ENCODE measurements around the gene LLGL2. TPM values are rescaled to one million over a fixed set of nuclear protein-coding genes. Genes with fewer than 3 reads are reported as not detected.
"Not testable (repeated sequence)": the region's sequence is repeated elsewhere in the genome, so short reads cannot be mapped to it uniquely, and the experiment has no call there.

LLGL2 gene
- total RNA-seq, 2 experiments from 2014 or later, result 7.1 to 9.6 TPM

DNA sequence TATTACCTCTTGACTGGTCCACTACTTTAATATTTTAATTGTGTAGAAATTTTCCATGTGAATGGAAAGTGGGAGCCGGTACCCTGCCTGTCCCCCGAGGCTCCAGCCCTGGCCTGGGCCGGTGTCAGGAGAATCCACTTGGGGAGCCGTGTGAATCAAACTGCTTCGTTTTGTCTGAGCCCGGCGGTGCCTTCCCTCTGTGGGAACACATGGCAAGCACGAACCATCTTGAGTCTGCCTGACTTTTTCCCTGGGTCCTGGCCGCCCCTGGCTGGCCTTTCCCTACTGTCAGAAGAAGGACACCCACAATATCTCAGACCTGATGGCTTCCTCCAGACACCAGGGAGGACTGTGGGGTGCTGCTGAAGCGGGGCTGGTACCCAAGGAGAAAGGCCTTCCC, 49.7 kb downstream of the LLGL2 start:
- DNase-seq (no peak), ATAC-seq (no peak)
- intact Hi-C loops (cut with DNase I, micrococcal nuclease), result no loop called here
- POLR2A ChIA-PET, result no interaction called here
- Mint-ChIP-seq H3K4me1 (no peaks in the 10 kb centered on the region), H3K27me3 (no peaks in the 10 kb centered on the region), H3K4me3 (no peak overlapping the region), H3K9me3 (ENCODE audit: low read depth) (no peaks in the 10 kb centered on the region), H3K27ac (no peak overlapping the region), H3K36me3 (ENCODE audit: low read depth) (no peaks in the 10 kb centered on the region)
- CTCF ChIA-PET, result no interaction called here

- Mint-ChIP-seq H3K9me3 (ENCODE audit: low read depth) (no peaks in the 10 kb centered on the region), H3K4me3 (no peak overlapping the region), H3K4me1 (no peaks in the 10 kb centered on the region), H3K36me3 (ENCODE audit: low read depth) (no peaks in the 10 kb centered on the region), H3K27ac (no peak overlapping the region), H3K27me3 (no peaks in the 10 kb centered on the region)
- no peak for DNase-seq
- ChIA-PET CTCF (no interaction called here), POLR2A (no interaction called here)
- ATAC-seq, result no peak
- intact Hi-C loops (cut with DNase I, micrococcal nuclease), result no loop called here
These were observed 50.2 kb downstream of the LLGL2 start for GRCh38 chr17:75575728-75576127.

DNA sequence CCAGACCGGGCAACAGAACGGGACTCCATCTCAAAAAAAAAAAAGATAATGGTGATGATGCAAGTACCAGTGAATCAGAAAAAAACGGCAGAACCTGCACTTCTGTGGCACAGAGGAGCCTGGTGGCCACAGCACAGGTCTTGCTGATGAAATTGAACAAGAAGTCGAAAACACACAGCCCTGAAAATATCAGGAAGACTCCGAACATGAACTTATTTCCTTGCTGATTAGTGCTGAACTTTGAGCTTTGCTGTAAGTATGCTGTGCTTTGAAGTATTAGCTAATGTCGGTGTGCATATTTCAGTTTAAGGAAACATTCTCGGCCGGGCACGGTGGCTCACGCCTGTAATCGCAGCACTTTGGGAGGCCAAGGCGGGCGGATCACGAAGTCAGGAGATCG, 51.2 kb downstream of the LLGL2 start:
- ChIA-PET POLR2A (interaction anchor here (0.5 kb wide), 1 partner anchor 9 kb away, joined by 6 read pairs; no protein-coding TSS in a partner anchor), CTCF (interaction anchor here (0.7 kb wide), 1 partner anchor 89 kb away, joined by 4 read pairs; no protein-coding TSS in a partner anchor)
- H3K9me3 Mint-ChIP-seq (ENCODE audit: low read depth), result peaks cover 2% of the 10 kb centered on the region
- intact Hi-C loops (cut with DNase I, micrococcal nuclease), result no loop called here
- H3K36me3 Mint-ChIP-seq (ENCODE audit: low read depth), result no peaks in the 10 kb centered on the region
- H3K4me3 Mint-ChIP-seq, result no peak overlapping the region
- ATAC-seq, result no peak
- peaks cover 2% of the 10 kb centered on the region for H3K27me3 Mint-ChIP-seq
- DNase-seq, result no peak
- H3K4me1 Mint-ChIP-seq, result peaks cover 8% of the 10 kb centered on the region
- no peak overlapping the region for H3K27ac Mint-ChIP-seq

GRCh38 chr17:75581121-75581725, 55.7 kb downstream of the LLGL2 start:
- not testable (repeated sequence) for H3K36me3 Mint-ChIP-seq (ENCODE audit: low read depth); H3K27me3 Mint-ChIP-seq; H3K9me3 Mint-ChIP-seq (ENCODE audit: low read depth); H3K4me1 Mint-ChIP-seq
- H3K27ac Mint-ChIP-seq, result peak overlapping the region; percentile 56
- POLR2A ChIA-PET, result interaction anchor here (0.6 kb wide), 4 partner anchors 19 to 236 kb away, joined by 3 to 4 read pairs (median 3); no protein-coding TSS in a partner anchor
- H3K4me3 Mint-ChIP-seq, result peak overlapping the region; percentile 77
- CTCF ChIA-PET, result interaction anchor here (0.9 to 1.7 kb wide), 6 partner anchors 10 to 172 kb away, joined by 3 to 9 read pairs (median 4); partner anchors contain the start of gene TSEN54
- ATAC-seq, result peak; percentile 76
- peak; percentile 75 for DNase-seq
- intact Hi-C loops (cut with DNase I, micrococcal nuclease), result loop anchor here in 1 of 2 experiments (1.0 to 10.0 kb wide), 3 partner anchors 8 to 546 kb away; partner anchors contain the start of genes ACOX1 and TEN1

DNA sequence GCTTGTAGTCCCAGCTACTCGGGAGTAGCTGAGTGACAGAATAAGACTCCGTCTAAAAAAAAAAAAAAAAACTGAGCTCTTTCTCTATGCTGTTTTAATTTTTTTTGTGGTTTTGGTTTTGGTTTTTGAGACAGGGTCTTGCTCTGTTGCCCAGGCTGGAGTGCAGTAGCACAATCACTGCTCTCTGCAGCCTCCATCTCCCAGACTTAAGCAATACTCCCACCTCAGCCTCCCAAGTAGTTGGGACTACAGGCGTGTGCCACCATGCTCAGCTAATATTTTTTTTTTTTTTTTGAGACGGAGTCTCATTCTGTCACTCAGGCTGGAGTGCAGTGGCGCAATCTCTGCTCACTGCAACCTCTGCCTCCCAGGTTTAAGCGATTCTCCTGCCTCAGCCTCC, 57.7 kb downstream of the LLGL2 start:
- H3K4me3 Mint-ChIP-seq; H3K4me1 Mint-ChIP-seq; H3K27me3 Mint-ChIP-seq; CTCF ChIA-PET; POLR2A ChIA-PET; H3K36me3 Mint-ChIP-seq (ENCODE audit: low read depth); DNase-seq; H3K27ac Mint-ChIP-seq; ATAC-seq; H3K9me3 Mint-ChIP-seq (ENCODE audit: low read depth): not testable (repeated sequence)
- intact Hi-C loops (cut with DNase I, micrococcal nuclease), result loop anchor here in 1 of 2 experiments (10.0 kb wide), 1 partner anchor 548 kb away; no protein-coding TSS in a partner anchor

GRCh38 chr17:75584849-75585175, 59.3 kb downstream of the LLGL2 start:
- POLR2A ChIA-PET, result interaction anchor here (0.6 kb wide), 1 partner anchor 852 kb away, joined by 3 read pairs; no protein-coding TSS in a partner anchor
- Mint-ChIP-seq H3K36me3 (ENCODE audit: low read depth) (no peaks in the 10 kb centered on the region), H3K4me1 (peaks cover 8% of the 10 kb centered on the region), H3K9me3 (ENCODE audit: low read depth) (peaks cover 2% of the 10 kb centered on the region), H3K27me3 (peaks cover 4% of the 10 kb centered on the region), H3K27ac (no peak overlapping the region), H3K4me3 (no peak overlapping the region)
- ATAC-seq (no peak), DNase-seq (no peak)
- CTCF ChIA-PET, result interaction anchor here (1.0 to 1.4 kb wide), 3 partner anchors 128 to 165 kb away, joined by 3 to 4 read pairs (median 4); partner anchors contain the start of gene TMEM94
- intact Hi-C loops (cut with DNase I, micrococcal nuclease), result loop anchor here in 1 of 2 experiments (5.0 to 10.0 kb wide), 2 partner anchors 317 to 550 kb away; partner anchors contain the start of gene MRPL38

DNA sequence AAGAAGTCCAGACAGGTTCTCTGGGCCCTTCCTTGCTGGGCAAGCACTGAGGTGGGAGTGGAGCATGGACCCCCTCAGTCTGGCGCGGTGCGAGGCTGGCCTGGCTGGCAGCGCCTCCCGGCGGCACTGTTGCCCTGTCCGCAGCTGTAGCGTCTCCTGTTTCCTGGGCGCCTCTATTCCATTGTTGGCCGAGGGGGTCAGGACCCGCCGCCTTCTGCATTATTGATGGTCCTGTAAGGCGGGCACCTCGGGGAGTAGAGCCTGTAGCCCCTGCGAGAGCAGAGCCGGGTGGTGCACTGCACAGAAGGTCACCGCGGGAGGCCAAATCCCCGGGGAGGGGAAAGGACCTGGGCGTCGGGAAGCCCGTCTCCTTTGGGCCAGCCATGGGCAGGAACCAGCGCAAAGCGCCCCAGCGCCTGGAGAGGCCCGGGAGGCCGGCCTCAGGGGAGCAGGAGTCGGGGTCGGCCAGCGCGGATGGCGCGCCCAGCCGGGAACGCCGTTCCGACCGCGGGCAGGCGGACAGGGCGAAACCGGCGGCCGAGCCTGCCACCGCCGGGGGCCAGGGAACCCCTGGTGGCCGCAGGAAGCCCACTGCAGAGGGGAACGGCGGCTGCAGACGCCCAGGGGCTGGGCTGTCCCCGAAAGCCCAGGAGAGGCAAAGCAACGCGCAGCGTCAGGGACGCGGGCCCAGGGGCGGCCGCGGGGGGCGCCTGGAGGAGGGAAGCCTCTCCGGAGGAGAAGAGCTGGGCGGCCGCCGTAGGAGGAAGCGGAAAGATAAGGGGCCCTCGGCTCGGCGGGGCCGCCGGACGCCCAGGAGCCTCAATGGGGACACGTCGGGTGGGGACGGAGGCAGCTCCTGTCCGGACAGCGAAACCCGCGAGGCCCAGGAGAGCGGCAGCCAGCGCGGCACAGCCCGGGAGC, 62.4 kb downstream of the LLGL2 start, which contains the start of gene MYO15B:
Gene MYO15B (plus strand): TSS at position 126 of the 921 bp plus-strand sequence. CDS start 258 bp downstream, at position 384.
- no peak within 1 kb of the TSS for H3K27ac Mint-ChIP-seq
- ChIA-PET CTCF (interaction anchor here (0.6 to 1.3 kb wide), 6 partner anchors 17 to 166 kb away, joined by 3 to 5 read pairs (median 4); no protein-coding TSS in a partner anchor), POLR2A (interaction anchor here (0.6 kb wide), 1 partner anchor 72 kb away, joined by 3 read pairs; the partner anchor contains the start of gene TSEN54)
- no peaks in the 10 kb centered on the region for H3K4me1 Mint-ChIP-seq
- H3K27me3 Mint-ChIP-seq, result peaks cover 2% of the 10 kb centered on the region
- DNase-seq, result peak; percentile 74
- no peaks in the 10 kb centered on the region for H3K9me3 Mint-ChIP-seq (ENCODE audit: low read depth)
- peak; percentile 25 for ATAC-seq
- H3K36me3 Mint-ChIP-seq (ENCODE audit: low read depth), result no peaks in the 10 kb centered on the region
- peak within 1 kb of the TSS; percentile 44 for H3K4me3 Mint-ChIP-seq
- intact Hi-C loops (cut with DNase I, micrococcal nuclease), result loop anchor here (2.0 to 10.0 kb wide), 5 partner anchors 63 to 715 kb away; partner anchors contain the start of genes FDXR (in 1 of the 2), LLGL2 (in 1 of the 2) and MRPL38 (in 1 of the 2)

- Mint-ChIP-seq H3K4me1 (no peaks in the 10 kb centered on the region), H3K27me3 (peaks cover 2% of the 10 kb centered on the region), H3K4me3 (peak overlapping the region; percentile 44), H3K36me3 (ENCODE audit: low read depth) (no peaks in the 10 kb centered on the region), H3K9me3 (ENCODE audit: low read depth) (no peaks in the 10 kb centered on the region), H3K27ac (no peak overlapping the region)
- intact Hi-C loops (cut with DNase I, micrococcal nuclease), result loop anchor here (1.0 to 10.0 kb wide), 18 partner anchors 7 to 716 kb away; partner anchors contain the start of genes LLGL2 (in 2 of the 2), CDR2L (in 1 of the 2), FDXR (in 1 of the 2) and GGA3 (in 1 of the 2)
- DNase-seq, result no peak
- CTCF ChIA-PET, result interaction anchor here (0.6 to 1.3 kb wide), 6 partner anchors 17 to 165 kb away, joined by 3 to 5 read pairs (median 4); no protein-coding TSS in a partner anchor
- POLR2A ChIA-PET, result interaction anchor here (0.6 kb wide), 1 partner anchor 72 kb away, joined by 3 read pairs; the partner anchor contains the start of gene TSEN54
- peak; percentile 14 for ATAC-seq
These were observed 63.1 kb downstream of the LLGL2 start for GRCh38 chr17:75588596-75589011.

DNA sequence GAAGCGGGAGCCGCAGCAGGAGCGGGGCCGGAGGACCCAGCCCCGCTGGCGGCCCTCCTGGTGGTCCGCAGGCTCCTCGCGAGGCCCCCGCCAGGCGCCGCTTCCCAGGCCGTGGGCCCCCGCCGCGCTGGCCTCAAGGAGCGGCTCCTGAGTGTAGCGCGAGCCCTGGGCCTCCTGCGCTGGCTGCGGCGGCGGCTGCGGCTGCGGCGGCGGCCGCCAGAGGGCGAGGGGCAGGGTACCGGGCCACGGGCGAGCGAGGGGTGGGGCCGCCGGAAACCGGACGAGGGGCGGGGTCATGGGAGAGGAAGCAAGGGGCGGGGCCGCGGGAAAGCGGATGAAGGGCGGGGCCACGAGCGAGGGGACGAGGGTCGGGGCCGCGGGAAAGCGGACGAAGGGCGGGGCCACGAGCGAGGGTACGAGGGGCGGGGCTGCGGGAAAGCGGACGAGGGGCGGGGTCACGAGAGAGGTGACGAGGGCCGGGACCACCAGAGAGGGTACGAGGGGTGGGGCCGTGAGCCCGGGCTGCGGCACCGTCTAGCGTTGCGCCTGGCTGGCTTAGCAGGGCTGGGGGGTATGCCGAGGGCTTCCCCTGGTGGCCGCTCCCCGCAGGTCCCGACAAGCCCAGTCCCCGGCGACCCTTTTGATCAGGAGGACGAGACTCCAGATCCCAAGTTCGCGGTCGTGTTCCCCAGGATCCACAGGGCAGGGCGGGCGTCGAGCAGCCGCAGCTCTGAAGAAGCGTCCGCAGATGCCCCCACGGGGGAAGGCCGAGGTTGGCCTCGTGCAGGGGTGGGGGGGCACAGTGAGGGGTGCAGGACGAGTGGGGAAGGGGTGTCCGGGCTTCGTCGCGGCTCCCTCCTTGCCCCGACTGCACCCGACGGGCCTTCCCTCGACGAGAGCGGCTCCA, 63.8 kb downstream of the LLGL2 start:
- Mint-ChIP-seq H3K4me1 (no peaks in the 10 kb centered on the region), H3K27ac (peak overlapping the region; percentile 42), H3K36me3 (ENCODE audit: low read depth) (no peaks in the 10 kb centered on the region)

DNA sequence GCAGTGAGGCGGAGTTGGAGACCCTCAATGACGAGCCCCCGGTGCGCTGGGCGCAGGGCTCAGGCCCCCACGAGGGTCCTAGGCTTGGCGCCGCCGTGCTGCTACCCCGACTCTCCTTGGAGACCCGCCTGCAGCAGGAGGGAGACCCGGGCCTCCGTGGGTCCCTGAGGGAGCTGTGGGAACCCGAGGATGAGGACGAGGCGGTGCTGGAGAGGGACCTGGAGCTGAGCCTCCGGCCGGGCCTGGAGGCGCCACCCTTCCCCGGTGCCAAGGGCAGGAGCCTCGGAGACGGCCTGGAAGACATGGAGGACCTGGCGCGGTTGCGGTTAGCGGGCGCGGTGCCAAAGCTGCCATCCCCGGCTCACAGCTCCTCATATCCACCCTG, 64.4 kb downstream of the LLGL2 start:
- no peak for ATAC-seq
- ChIA-PET POLR2A (interaction anchor here (0.6 kb wide), 1 partner anchor 168 kb away, joined by 4 read pairs; no protein-coding TSS in a partner anchor), CTCF (interaction anchor here (0.8 to 1.9 kb wide), 6 partner anchors 9 to 178 kb away, joined by 3 to 9 read pairs (median 3); partner anchors contain the start of gene SMIM5)
- Mint-ChIP-seq H3K27ac (no peak overlapping the region), H3K36me3 (ENCODE audit: low read depth) (no peaks in the 10 kb centered on the region), H3K27me3 (peaks cover 2% of the 10 kb centered on the region), H3K9me3 (ENCODE audit: low read depth) (no peaks in the 10 kb centered on the region), H3K4me1 (no peaks in the 10 kb centered on the region), H3K4me3 (peak overlapping the region; percentile 8)
- peak; percentile 16 for DNase-seq
- intact Hi-C loops (cut with DNase I, micrococcal nuclease), result loop anchor here (1.0 to 10.0 kb wide), 18 partner anchors 9 to 717 kb away; partner anchors contain the start of genes LLGL2 (in 2 of the 2), CDR2L (in 1 of the 2), FDXR (in 1 of the 2) and GGA3 (in 1 of the 2)

More for the DNA sequence above, 63.8 kb downstream of the LLGL2 start:
- ATAC-seq (peak; percentile 90), DNase-seq (peak; percentile 99)
- peak overlapping the region; percentile 72 for H3K4me3 Mint-ChIP-seq
- H3K27me3 Mint-ChIP-seq, result peaks cover 2% of the 10 kb centered on the region
- intact Hi-C loops (cut with DNase I, micrococcal nuclease), result loop anchor here (1.0 to 10.0 kb wide), 18 partner anchors 8 to 716 kb away; partner anchors contain the start of genes LLGL2 (in 2 of the 2), CDR2L (in 1 of the 2), FDXR (in 1 of the 2) and GGA3 (in 1 of the 2)
- POLR2A ChIA-PET, result interaction anchor here (0.6 kb wide), 1 partner anchor 169 kb away, joined by 4 read pairs; no protein-coding TSS in a partner anchor
- no peaks in the 10 kb centered on the region for H3K9me3 Mint-ChIP-seq (ENCODE audit: low read depth)
- CTCF ChIA-PET, result interaction anchor here (0.8 to 1.3 kb wide), 4 partner anchors 18 to 164 kb away, joined by 3 to 5 read pairs (median 4); no protein-coding TSS in a partner anchor
